GM21447 (cell line): ENCODE measurements around the gene SMCO4.
"Not testable (repeated sequence)": the region's sequence is repeated elsewhere in the genome, so short reads cannot be mapped to it uniquely, and the experiment has no call there.

ENCODE experiments used
- ATAC-seq: cut with Tn5 transposase; IDR thresholded peaks from one replicate; pipeline ENCODE4 v1.9.1; 2021; ENCODE audit not compliant: unreplicated experiment

The SMCO4 gene

DNA sequence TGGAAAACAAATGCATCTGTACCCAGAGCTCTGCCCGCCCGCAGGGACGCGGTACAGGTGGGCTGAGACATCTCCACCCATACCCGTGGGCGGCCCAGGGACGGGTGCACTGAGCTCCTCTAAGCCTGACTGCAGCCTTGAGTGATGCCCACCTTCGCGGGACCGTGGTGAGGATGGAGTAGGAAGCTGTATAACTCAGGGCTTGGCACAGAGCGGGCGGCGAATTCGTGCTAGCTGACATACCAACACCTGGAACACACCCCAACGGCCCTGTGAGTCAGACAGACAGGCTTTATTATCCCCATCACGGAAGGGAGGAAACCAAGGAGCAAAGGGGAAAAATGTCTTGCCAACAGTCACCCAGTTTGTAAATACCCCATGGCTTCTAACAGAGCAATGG, 61.9 kb downstream of the SMCO4 start:
- no peak for ATAC-seq

DNA sequence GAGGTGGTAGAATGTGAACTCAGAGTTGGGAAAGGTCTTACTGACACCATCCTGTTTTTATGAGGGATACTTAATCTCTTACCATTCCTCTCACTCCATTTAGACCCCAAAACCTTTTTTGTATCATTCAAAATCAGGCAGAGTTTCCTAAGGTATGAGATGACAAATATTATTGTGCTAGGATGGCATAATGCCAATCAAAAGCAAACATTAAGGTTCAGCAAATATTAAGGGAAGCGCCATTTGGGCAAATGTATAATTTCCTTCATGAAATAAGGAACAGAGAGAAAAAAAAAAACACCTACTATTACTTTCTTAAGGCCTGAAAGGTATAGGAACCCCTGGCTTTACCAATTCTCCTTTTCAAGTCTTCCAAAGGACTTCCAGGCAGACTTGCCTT, 62.4 kb downstream of the SMCO4 start:
- ATAC-seq, result no peak

DNA sequence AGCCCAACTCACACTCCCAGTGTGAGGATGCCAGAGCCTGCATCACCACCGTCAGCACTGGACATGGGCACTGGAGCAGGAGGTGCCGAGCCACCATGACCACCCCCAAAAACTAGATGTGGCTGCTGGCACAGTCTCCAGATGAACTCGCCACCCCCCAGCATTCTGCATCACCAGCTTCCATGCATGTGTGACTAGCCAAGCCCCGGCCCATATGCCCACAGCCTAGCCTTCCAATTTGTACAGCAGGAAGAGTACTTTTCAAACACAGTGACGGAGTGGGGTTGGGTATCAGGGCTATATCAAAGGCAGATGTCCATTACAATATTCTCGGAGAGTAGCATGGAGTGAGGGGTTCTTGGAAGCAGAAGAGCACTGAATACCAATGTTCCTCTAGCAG, 62.9 kb downstream of the SMCO4 start:
- ATAC-seq, result no peak

DNA sequence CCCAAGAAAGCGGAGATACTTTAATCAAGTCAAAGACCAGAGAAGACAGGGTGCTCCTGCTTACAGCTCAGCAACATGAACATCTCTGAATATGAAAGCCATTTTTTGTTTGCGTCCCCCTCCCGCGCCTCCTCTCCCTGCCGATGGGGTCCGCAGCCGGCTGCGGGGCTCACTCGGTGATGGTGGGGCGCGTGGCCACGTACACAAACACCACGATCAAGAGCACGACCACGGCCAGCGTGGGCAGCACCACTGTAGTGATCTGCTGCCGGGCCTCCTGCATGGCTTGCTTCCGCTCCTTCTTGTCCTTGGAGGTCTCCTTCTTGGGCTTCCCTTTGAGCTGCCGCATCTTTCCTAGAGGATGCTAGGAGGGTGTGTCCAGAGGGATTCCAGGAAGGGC, 64.3 kb downstream of the SMCO4 start:
- no peak for ATAC-seq

DNA sequence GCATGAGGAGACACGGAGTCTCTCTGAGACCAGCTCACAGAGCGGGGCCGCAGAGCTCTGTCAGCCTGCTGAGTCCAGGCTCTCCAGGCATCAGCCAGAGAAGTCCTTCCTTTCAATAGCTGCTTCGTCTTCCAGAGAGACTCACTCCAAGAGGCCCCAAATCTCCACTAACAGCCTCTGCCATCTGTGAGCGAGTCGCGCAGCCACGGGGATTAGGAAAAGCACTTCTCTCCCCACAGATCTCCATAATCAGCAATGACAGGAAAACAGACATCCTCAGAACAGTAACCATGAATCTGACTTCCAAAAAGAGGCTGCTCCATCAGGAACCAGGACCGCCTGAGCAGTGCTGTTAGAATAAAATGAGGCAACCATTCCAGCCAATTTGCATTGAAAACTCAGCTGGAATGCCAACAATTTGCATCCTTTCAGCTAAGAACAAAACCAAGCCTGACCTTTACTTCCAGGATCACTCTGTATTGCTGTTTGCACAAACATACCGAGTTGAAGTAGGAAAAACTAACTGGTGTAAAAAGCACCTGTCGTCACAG, 65.4 kb downstream of the SMCO4 start:
- ATAC-seq, result no peak

DNA sequence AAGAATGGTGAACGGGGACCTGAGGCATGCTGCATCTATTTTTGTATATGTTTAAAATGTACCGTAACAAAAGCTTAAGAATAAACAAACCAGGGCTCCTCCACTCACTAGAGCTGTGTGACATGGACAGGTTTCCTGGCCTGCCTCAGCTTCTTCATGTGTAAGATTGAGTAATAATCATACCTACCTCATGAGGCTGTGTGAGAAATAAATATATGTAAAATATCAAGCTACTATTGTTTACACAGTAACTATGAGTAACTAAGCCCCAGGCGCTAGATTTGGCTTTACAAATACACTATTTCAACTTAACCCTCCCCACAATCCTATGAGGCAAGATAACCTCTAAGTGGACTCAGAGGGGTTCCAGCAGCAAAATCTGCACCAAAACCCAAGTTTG, 66.4 kb downstream of the SMCO4 start:
- ATAC-seq, result no peak

DNA sequence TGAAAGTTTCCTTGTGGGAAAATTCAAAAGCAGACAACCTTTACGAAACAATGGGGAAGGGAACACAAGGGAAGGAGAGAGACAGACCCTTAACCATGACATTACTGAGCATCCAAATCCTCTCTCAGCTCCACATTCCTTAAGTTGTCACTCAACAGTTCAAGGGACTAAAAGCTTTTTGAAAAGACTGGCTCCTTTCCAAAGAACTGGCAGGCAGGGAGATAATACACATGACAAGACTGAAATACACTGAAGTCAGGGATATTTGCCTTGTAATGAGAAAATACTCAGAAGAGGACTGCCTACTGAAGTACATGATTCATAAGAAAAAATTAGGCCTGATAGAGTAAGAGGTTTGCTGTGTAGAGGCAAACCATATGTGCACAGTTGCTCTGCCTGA, 69.1 kb downstream of the SMCO4 start:
- no peak for ATAC-seq

DNA sequence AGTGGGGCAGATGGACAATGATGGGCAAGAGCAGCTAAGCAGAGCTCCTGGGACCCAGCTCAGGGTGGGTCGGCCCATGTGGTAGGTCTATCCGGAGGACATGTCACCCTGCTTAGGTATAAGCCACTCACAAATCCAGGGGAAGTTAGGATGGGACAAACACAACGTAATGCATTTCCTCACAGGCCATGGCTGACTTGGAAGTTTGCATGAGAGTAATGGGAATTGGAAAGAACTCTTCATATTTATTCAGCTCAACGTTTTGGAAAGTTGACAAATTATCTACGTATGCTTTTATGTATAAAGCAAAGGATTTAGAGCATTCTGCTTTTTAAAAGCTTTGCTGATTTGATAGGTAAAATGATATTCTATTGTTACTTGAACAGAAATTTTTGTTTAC, 74.9 kb downstream of the SMCO4 start:
- ATAC-seq, result no peak

DNA sequence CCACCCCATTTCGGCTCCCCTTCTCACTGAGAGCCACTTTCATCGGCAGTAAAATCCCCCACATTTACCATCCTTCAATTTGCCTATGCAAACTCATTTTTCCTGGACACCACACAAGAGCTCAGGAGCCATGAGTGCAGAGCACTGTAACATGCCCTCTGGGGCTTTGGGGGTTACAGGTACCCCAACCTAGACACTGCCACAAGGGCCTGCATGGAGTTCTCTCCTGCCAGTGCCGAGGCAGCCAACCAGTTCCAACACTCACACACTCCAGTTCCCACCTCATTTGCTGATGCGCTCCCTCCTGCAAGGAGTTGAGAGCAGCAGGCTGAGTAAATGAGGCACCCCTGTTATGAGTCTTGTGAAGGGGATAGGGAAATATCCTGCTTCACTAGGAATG, 76.1 kb downstream of the SMCO4 start:
- no peak for ATAC-seq

DNA sequence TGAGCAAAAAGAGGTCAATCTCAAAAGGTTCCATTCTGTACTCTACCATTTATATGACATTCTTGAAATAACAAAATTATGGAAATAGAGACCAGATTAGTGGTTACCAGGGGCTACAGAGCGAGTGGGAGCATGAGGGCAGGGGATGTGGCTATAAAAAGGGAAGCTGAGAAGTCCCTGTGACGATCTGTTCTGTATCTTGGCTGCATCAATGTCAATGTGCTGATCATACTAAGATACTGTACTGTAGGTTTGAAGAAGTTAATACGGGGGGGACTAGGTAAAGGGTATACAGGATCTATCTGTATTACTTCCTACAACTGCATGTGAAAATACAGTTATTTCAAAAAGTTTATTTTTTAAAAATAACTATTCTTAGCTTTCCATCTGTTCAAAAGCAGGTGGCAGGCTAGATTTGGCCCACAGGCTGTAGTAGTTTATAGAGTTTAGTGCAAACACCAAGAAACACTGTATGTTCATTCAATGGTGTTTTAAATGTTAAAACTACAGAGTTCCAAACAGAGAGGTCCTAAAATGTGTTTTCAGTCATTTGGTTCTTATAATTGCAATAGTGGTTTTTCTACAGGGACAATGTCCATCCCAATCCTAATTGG, 78.2 kb downstream of the SMCO4 start:
- ATAC-seq, result no peak

DNA sequence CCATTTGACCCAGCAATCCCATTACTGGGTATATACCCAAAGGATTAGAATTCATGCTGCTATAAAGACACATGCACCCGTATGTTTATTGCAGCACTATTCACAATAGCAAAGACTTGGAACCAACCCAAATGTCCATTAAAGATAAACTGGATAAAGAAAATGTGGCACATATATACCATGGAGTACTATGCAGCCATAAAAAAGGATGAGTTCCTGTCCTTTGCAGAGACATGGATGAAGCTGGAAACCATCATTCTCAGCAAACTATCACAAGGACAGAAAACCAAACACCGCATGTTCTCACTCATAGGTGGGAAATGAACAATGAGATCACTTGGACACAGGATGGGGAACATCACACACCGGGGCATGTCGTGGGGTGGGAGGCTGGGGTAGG, 79.5 kb downstream of the SMCO4 start:
- not testable (repeated sequence) for ATAC-seq

DNA sequence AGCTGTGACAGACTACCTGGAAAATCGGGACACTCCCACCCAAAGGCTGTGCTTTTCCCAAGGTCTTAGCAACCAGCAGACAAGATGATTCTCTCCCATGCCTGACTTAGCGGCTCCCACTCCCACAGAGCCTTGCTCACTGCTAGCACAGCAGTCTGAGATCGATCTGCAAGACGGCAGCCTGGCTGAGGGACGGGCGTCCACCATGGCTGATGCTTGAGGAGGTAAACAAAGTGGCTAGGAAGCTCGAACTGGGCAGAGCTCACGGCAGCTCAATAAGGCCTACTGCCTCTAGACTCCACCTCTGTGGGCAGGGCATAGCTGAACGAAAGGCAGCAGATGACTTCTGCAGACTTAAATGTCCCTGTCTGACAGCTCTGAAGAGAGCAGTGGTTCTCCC, 84.9 kb downstream of the SMCO4 start:
- ATAC-seq, result no peak

DNA sequence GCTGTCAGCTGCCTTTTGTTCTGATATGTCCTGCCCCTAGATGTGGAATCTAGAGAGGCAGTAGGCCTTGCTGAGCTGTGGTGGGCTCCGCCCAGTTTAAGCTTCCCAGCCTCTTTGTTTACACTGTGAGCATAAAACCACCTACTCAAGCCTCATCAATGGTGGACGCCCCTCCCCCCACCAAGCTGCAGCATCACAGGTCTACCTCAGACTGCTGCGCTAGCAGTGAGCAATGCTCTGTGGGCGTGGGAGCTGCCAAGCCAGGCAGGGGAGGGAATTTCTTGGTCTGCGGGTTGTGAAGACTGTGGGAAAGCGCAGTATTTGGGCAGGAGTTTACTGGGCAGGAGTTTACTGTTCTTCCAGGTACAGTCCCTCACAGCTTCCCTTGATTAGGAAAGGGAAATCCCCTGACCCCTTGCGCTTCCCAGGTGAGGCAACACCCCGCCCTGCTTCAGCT, 98.5 kb downstream of the SMCO4 start:
- ATAC-seq, result no peak

DNA sequence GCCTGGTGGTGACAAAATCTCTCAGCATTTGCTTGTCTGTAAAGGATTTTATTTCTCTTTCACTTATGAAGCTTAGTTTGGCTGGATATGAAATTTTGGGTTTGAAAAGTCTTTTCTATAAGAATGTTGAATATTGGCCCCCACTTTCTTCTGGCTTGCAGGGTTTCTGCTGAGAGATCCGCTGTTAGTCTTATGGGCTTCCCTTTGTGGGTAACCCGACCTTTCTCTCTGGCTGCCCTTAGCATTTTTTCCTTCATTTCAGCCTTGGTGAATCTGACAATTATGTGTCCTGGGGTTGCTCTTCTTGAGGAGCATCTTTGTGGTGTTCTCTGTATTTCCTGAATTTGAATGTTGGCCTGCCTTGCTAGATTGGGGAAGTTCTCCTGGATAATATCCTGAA, 100.0 kb downstream of the SMCO4 start:
- not testable (repeated sequence) for ATAC-seq

DNA sequence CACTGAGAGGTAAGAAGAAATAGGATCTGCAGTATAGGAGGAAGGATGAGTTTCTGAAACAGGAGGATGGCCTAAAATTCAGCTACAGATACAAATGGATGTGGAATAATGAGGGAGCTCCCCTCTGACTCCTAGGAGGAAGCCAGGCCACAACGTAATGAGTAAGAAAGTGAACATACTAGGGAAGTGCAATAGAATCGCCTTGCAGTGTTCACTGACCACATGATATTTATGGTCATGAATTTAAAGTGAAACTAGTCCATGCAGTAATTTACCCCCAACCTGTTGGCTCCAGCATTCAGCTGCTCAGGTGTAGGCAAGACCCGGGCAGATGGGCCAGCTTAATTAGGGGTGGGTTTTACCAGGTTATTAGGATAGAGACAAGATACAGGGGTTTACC, 110.9 kb downstream of the SMCO4 start:
- ATAC-seq, result no peak
